OCI-LY3 (cell line): ENCODE results near the gene POP7.

Experiments
- CTCF ChIP-seq: fragments of 200-600, 300-600 bp; sonication (generic); IDR thresholded peaks from 2 replicates; pipeline ENCODE4 v1.5.1; 2014; ENCODE audit warnings: antibody characterized with exemption, low read length, low read depth
- EZH2phosphoT487 ChIP-seq: fragments of 200-600 bp; shearing (Covaris generic); IDR thresholded peaks from 2 replicates; pipeline ENCODE4 v1.6.1; 2018; ENCODE audit warnings: antibody characterized with exemption, mixed run types, low read depth

- no peak for TF ChIP-seq CTCF
- no peak for TF ChIP-seq EZH2phosphoT487
Measured at GRCh38 chr7:100699018-100699417, 6.9 kb upstream of the POP7 start.
